IMR-90 (cell line): Measurements from ENCODE around the gene TBC1D4. TPM values are rescaled to one million over a fixed set of nuclear protein-coding genes. Genes with fewer than 3 reads are reported as not detected.

Experiments used
- ATAC-seq: fragments of 200-7000 bp; cut with Tn5 transposase; 2 replicates; pipeline ENCODE4 v1.9.1; 2020; ENCODE audit warnings: low read depth, mild to moderate bottlenecking, moderate library complexity
- BruUV-seq: library from RNA; stranded (reverse); fragments of 400-500 nt; replicated peaks from 2 replicates; lab custom pipeline; 2021; lab: Mats Ljungman, UMichigan
- CTCF ChIA-PET: fragments of 300-600 bp; formaldehyde crosslinking; extraction: SDS; loops from one replicate; lab custom pipeline; 2021; ENCODE audit warnings: antibody characterized with exemption; lab: Yijun Ruan, JAX
- POLR2A ChIA-PET: fragments of 300-600 bp; sonication (Branson Sonifier 250); formaldehyde crosslinking; loops from one replicate; lab custom pipeline; 2022; ENCODE audit warnings: antibody characterized with exemption; ENCODE audit not compliant: unreplicated experiment; lab: Charles Lee
- DNase-seq: peaks from one replicate; pipeline ENCODE4 v3.0.0; 2013
- H2AFZ ChIP-seq: replicated peaks from 2 replicates; pipeline ENCODE3; 2013; ENCODE audit warnings: low read length, mild to moderate bottlenecking; ENCODE audit not compliant: poor library complexity
- H2AK5ac ChIP-seq: 2 replicates; pipeline ENCODE4 v1.6.1; 2013; ENCODE audit warnings: low read depth, low read length, inconsistent platforms
- H2AK9ac ChIP-seq: replicated peaks from 2 replicates; pipeline ENCODE3; 2013; ENCODE audit warnings: mild to moderate bottlenecking, low read depth, low read length, moderate library complexity; ENCODE audit not compliant: poor library complexity
- H2BK120ac ChIP-seq: 2 replicates; pipeline ENCODE4 v1.6.1; 2013; ENCODE audit warnings: low read depth, low read length, inconsistent platforms
- H2BK15ac ChIP-seq: 3 replicates; pipeline ENCODE4 v1.6.1; 2013; ENCODE audit warnings: low read depth, low read length, inconsistent platforms
- H2BK20ac ChIP-seq: 2 replicates; pipeline ENCODE4 v1.6.1; 2013; ENCODE audit warnings: low read depth, mild to moderate bottlenecking, inconsistent platforms, low read length, moderate library complexity
- H2BK5ac ChIP-seq: 2 replicates; pipeline ENCODE4 v1.6.1; 2013; ENCODE audit warnings: mild to moderate bottlenecking, low read depth, low read length, inconsistent platforms; ENCODE audit not compliant: poor library complexity, severe bottlenecking
- H3K14ac ChIP-seq: replicated peaks from 2 replicates; pipeline ENCODE4 v1.6.1; 2013; ENCODE audit warnings: low read depth, low read length, inconsistent platforms
- H3K18ac ChIP-seq: 2 replicates; pipeline ENCODE4 v1.6.1; 2013; ENCODE audit warnings: low read depth, low read length, control low read depth
- H3K23ac ChIP-seq: 2 replicates; pipeline ENCODE4 v1.6.1; 2013; ENCODE audit warnings: low read depth, low read length, inconsistent platforms
- H3K27ac ChIP-seq: 2 replicates; pipeline ENCODE4 v1.5.1; 2013; ENCODE audit warnings: mild to moderate bottlenecking, control low read depth, low read length; ENCODE audit not compliant: insufficient read depth
- H3K27me3 ChIP-seq: 2 replicates; pipeline ENCODE4 v1.6.1; 2013; ENCODE audit warnings: low read length; ENCODE audit not compliant: control insufficient read depth, insufficient read depth
- H3K36me3 ChIP-seq: 2 replicates; pipeline ENCODE4 v1.6.1; 2013; ENCODE audit warnings: low read length, mixed read lengths; ENCODE audit not compliant: control insufficient read depth, insufficient read depth
- H3K4ac ChIP-seq: 2 replicates; pipeline ENCODE4 v1.6.1; 2013; ENCODE audit warnings: low read depth, low read length, inconsistent platforms
- H3K4me1 ChIP-seq: 2 replicates; pipeline ENCODE4 v1.6.1; 2013; ENCODE audit warnings: low read length, mixed read lengths; ENCODE audit not compliant: control insufficient read depth, insufficient read depth
- H3K4me2 ChIP-seq: 2 replicates; pipeline ENCODE4 v1.6.1; 2013; ENCODE audit warnings: low read depth, mild to moderate bottlenecking, control low read depth, low read length, moderate library complexity
- H3K4me3 ChIP-seq: 2 replicates; pipeline ENCODE4 v1.5.1; 2013; ENCODE audit warnings: low read depth, mild to moderate bottlenecking, control low read depth, low read length, moderate library complexity; ENCODE audit not compliant: insufficient read depth
- H3K56ac ChIP-seq: 2 replicates; pipeline ENCODE4 v1.6.1; 2013; ENCODE audit warnings: low read length, inconsistent platforms; ENCODE audit not compliant: insufficient read depth; ENCODE audit errors: extremely low read depth
- H3K79me1 ChIP-seq, 2 experiments: 2 replicates each; pipeline ENCODE4 v1.6.1; 2013; ENCODE audit warnings: low read length in 2 of 2, inconsistent platforms in 1 of 2, low read depth in 1 of 2
- H3K9ac ChIP-seq: 2 replicates; pipeline ENCODE4 v1.6.1; 2013; ENCODE audit warnings: low read depth, low read length, control low read depth
- H3K9me1 ChIP-seq: 2 replicates; pipeline ENCODE4 v1.6.1; 2013; ENCODE audit warnings: low read length, inconsistent platforms; ENCODE audit not compliant: insufficient read depth
- H3K9me3 ChIP-seq: 2 replicates; pipeline ENCODE4 v1.6.1; 2013; ENCODE audit warnings: low read length; ENCODE audit not compliant: control insufficient read depth, insufficient read depth
- H4K20me1 ChIP-seq: 2 replicates; pipeline ENCODE4 v1.6.1; 2013; ENCODE audit warnings: low read length, inconsistent platforms; ENCODE audit not compliant: insufficient read depth
- H4K5ac ChIP-seq: 2 replicates; pipeline ENCODE4 v1.6.1; 2013; ENCODE audit warnings: mild to moderate bottlenecking, low read depth, low read length, control low read depth
- H4K8ac ChIP-seq, 2 experiments: 2 replicates each; pipeline ENCODE4 v1.6.1; 2013; ENCODE audit warnings: low read depth in 2 of 2, low read length in 2 of 2, control low read depth in 1 of 2, inconsistent platforms in 1 of 2
- H4K91ac ChIP-seq: 2 replicates; pipeline ENCODE4 v1.6.1; 2013; ENCODE audit warnings: low read depth, low read length, inconsistent platforms; ENCODE audit not compliant: insufficient read depth
- CEBPB ChIP-seq: IDR thresholded peaks from 2 replicates; pipeline ENCODE4 v1.6.1; 2012; ENCODE audit warnings: low read depth, low read length, improper control_type of control experiment
- CHD1 ChIP-seq: IDR thresholded peaks from 2 replicates; pipeline ENCODE4 v1.6.1; 2012; ENCODE audit warnings: low read depth, low read length, improper control_type of control experiment
- CTCF ChIP-seq: conservative IDR thresholded peaks from 2 replicates; pipeline ENCODE4 v1.5.1; 2012; ENCODE audit warnings: mild to moderate bottlenecking, low read depth, low read length, improper control_type of control experiment
- ELK1 ChIP-seq: fragments of 150-350 bp; IDR thresholded peaks from 2 replicates; pipeline ENCODE4 v1.6.1; 2016; ENCODE audit warnings: low read depth, mild to moderate bottlenecking, low read length, moderate library complexity, borderline replicate concordance
- MAFK ChIP-seq: IDR thresholded peaks from 2 replicates; pipeline ENCODE4 v1.6.1; 2012; ENCODE audit warnings: low read depth, low read length, improper control_type of control experiment
- MAZ ChIP-seq: IDR thresholded peaks from 2 replicates; pipeline ENCODE4 v1.6.1; 2012; ENCODE audit warnings: low read depth, mild to moderate bottlenecking, low read length, improper control_type of control experiment, moderate library complexity, borderline replicate concordance
- MXI1 ChIP-seq: IDR thresholded peaks from 2 replicates; pipeline ENCODE4 v1.6.1; 2012; ENCODE audit warnings: low read depth, mild to moderate bottlenecking, low read length, moderate library complexity, borderline replicate concordance
- RFX5 ChIP-seq: IDR thresholded peaks from 2 replicates; pipeline ENCODE4 v1.8.0; 2012; ENCODE audit warnings: low read depth, mild to moderate bottlenecking, low read length, moderate library complexity
- dilution Hi-C: fragments of 300-500 bp; cut with HindIII; formaldehyde crosslinking; loops from one replicate; pipeline ENCODE4 v1.14.3; 2018; ENCODE audit warnings: low sequenced_read_pairs; ENCODE audit not compliant: unreplicated experiment
- in situ Hi-C: fragments of 300-500 bp; cut with MboI; formaldehyde crosslinking; loops from 3 replicates; pipeline ENCODE4 v1.14.3; 2019; ENCODE audit warnings: low sequenced_read_pairs, inconsistent platforms, mixed read lengths
- intact Hi-C: fragments of 100-400 bp; cut with micrococcal nuclease; formaldehyde crosslinking; loops from 2 replicates; pipeline ENCODE4 v1.10.0; 2022
- polyA plus RNA-seq, 3 experiments: library from polyadenylated mRNA; depleted of rRNA; stranded (reverse); fragments of >200 nt; gene quantifications; 2 replicates each; pipeline ENCODE4 v1.2.3, GENCODE V29; 2012; ENCODE audit warnings: low replicate concordance in 1 of 3
- total RNA-seq: library from RNA; depleted of rRNA; stranded (reverse); fragments of >200 nt; gene quantifications from 2 replicates; pipeline ENCODE4 v1.2.3, GENCODE V29; 2012

Gene TBC1D4
- total and polyA plus RNA-seq, 2 of the 4 experiments (the other 2 are of a cell fraction): 7.5 to 22.8 TPM

GRCh38 chr13:75355609-75356008 is 126.4 kb downstream of the TBC1D4 start:
- H2BK5ac ChIP-seq: no peak overlapping the region
- no peaks in the 10 kb centered on the region for H3K9me3 ChIP-seq
- H4K91ac ChIP-seq: no peak overlapping the region
- intact Hi-C loops: no loop called here
- ChIA-PET POLR2A (no interaction called here), CTCF (no interaction called here)
- H3K14ac ChIP-seq: no peak overlapping the region; the same call in 1 of the 2 replicates
- no peaks in the 10 kb centered on the region for H3K36me3 ChIP-seq
- H4K5ac ChIP-seq: no peak overlapping the region
- peak overlapping the region; percentile 66; the same call in 1 of the 2 replicates for H2BK120ac ChIP-seq
- no peaks in the 10 kb centered on the region for H3K27me3 ChIP-seq
- no peak overlapping the region for H3K4me2 ChIP-seq
- in situ Hi-C loops: no loop called here
- H3K23ac ChIP-seq: no peak overlapping the region
- no peak overlapping the region for H3K18ac ChIP-seq
- H4K8ac ChIP-seq: no peak overlapping the region
- ATAC-seq (no peak), DNase-seq (no peak)
- no peak overlapping the region for H2AFZ ChIP-seq
- H3K56ac ChIP-seq: no peak overlapping the region
- H3K79me1 ChIP-seq: peaks cover 6 to 17% of the 10 kb centered on the region in 2 experiments; a peak in 3 of 4 replicates
- H3K4me1 ChIP-seq: peaks cover 7% of the 10 kb centered on the region; the same call in 1 of the 2 replicates
- 0 out of 2 replicates have a peak overlapping the region, but pooled peaks have one; percentile 59 for H3K4ac ChIP-seq
- H2AK5ac ChIP-seq: no peak overlapping the region
- H2BK15ac ChIP-seq: no peak overlapping the region
- dilution Hi-C loops: no loop called here
- H3K27ac ChIP-seq: no peak overlapping the region
- no peak overlapping the region for H3K4me3 ChIP-seq
- H2BK20ac ChIP-seq: 0 out of 2 replicates have a peak overlapping the region, but pooled peaks have one; percentile 57
- TF ChIP-seq MAZ: no peak
- TF ChIP-seq RFX5: no peak
- TF ChIP-seq CEBPB: no peak
- no peak for TF ChIP-seq MXI1
- TF ChIP-seq ELK1: no peak
- TF ChIP-seq MAFK: peak; percentile 65
- TF ChIP-seq CHD1: no peak
- TF ChIP-seq CTCF: no peak
- H2AK9ac ChIP-seq: no peak overlapping the region
- no TSS peak for BruUV-seq
- H4K20me1 ChIP-seq: no peaks in the 10 kb centered on the region
- no peak overlapping the region for H3K9ac ChIP-seq
- H3K9me1 ChIP-seq: peaks cover 13% of the 10 kb centered on the region
